ENCODE measurements around the gene SLC25A48.

Gene SLC25A48

DNA sequence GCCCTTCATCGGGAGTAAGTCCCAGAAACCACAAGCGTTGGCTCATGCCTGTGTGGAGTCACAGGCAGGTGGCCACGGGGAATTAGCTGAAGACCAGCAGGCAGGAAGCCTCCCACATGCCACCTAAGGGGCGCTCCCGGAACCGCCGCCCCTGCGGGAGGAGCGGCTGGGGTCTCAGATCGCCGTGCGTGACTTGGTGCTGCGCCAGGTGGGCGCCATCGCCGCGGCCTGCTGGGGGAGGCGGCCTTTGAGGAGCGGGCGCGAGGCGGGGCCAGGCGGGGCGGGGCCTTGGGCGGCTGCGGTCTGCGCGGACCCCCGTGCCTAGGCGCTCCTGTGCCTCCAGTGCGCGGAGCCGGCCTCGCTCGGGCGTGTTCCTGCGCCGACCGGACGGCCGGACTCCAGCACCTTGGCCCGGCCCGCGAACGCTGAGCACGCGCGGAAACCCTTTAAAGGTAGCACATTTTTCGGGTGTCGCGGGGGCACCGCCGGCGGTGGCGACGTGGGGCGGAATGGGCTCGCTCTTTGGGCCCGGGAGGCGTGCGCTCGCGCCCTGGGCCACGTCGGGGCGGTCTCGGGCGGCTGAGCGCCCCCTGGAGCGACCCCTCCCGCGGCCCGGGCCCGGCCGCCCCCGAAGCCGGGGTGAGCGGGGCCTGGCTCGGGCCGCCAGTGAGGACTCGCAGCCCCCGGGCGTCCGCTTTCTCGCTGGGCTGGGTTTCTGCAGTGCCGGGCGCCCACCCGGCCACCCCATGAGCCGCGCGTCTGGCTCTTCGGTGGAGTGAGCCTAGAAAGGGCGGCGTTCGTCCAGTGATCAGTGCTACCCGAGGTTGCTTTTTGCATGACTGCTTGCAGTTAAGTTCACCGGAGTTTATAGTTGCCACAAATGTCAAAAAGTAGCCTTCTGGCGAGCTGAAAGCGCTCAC, 95.8 kb downstream of the SLC25A48 start:
- no peak for DNase-seq

DNA sequence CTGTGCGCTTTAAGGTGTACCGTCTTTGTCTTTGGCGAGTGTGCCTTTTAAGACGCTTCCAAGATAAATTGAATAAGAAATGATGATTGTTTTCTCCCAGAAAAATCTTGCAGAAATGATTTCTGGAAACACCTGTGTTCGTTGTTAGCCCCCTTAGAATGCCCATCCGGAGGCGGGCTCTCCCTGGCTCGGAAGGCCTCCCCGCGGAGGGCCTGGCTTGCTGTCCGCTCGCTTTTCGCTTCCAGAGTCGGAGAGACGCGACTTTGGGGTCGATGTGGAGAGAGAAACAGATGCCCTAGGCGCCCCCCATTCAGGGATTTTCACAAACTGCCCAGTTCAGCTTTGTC, 96.5 kb downstream of the SLC25A48 start:
- DNase-seq = no peak

DNA sequence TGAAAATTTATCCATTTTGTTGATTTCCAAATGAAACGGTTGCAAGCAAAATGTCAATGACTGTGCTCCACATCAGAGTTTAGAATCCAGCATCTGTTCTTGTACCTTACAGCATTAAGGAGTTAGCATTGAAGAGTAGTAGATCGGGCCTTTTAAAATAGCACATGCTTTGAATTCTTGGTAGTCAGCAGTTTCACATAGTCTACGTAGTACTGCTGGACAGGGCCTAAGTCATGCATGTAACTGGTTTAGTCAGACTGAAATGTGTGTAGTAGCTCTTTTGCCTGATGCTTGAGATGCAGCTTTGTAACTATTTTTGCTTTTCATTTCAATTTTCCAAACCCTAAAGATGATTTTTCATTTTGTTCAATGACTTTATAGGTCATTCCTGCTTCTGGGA, 100.5 kb downstream of the SLC25A48 start:
- no peak for DNase-seq

DNA sequence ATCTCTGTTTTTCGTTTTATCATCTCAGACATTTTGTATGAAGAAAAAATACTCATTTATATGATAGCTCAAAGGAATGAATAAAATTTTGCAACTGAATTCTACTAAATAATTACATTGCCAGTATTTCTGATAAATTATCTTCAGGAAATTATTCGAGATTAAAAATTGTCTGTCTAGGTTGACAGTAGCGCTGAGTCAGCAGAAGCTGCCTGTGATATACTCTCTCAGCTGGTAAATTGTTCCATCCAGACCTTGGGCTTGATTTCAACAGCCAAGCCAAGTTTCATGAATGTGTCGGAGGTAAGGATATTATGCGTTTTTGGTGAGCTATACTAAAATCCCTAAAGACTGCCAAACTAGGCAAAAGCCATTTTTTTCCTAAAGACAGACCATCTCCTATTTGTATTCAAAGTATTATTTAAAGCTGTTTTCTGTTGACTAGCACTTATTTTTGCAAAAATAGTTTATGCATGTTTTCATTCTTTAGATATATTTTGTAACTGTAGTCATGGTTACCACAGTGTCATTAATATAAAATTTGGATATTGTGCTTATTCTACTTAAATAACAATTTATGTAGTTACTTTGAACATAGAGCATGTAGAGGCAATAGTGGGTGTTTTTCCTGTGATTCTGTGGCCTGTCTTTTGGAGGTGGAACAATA, 102.9 kb downstream of the SLC25A48 start:
- no peak for DNase-seq

All from C1 segment of cervical spinal cord (tissue), 14 donors.